Mesendoderm (in vitro differentiated cells): ENCODE results near the gene TAS2R60.
"Not testable (repeated sequence)": the region's sequence is repeated elsewhere in the genome, so short reads cannot be mapped to it uniquely, and the experiment has no call there.

ENCODE experiments used
- DNase-seq: peaks from one replicate; pipeline ENCODE4 v3.0.0; 2013
- H2AK5ac ChIP-seq: 2 replicates; pipeline ENCODE4 v1.6.1; 2013; ENCODE audit warnings: low read length, inconsistent platforms
- H2BK120ac ChIP-seq: 2 replicates; pipeline ENCODE4 v1.6.1; 2013; ENCODE audit warnings: low read depth, mild to moderate bottlenecking, low read length, moderate library complexity, mixed read lengths
- H2BK15ac ChIP-seq: replicated peaks from 2 replicates; pipeline ENCODE4 v1.6.1; 2013; ENCODE audit warnings: low read depth, mild to moderate bottlenecking, moderate library complexity
- H2BK5ac ChIP-seq: 2 replicates; pipeline ENCODE4 v1.6.1; 2013; ENCODE audit warnings: low read length, inconsistent platforms
- H3K18ac ChIP-seq: 2 replicates; pipeline ENCODE4 v1.6.1; 2013; ENCODE audit warnings: mild to moderate bottlenecking, low read length, mixed read lengths
- H3K23ac ChIP-seq: one replicate; pipeline ENCODE4 v1.6.1; 2013; ENCODE audit warnings: low read length
- H3K27ac ChIP-seq: 2 replicates; pipeline ENCODE4 v1.5.1; 2013; ENCODE audit warnings: low read depth, mild to moderate bottlenecking, inconsistent platforms, low read length, moderate library complexity
- H3K27me3 ChIP-seq: 2 replicates; pipeline ENCODE4 v1.6.1; 2013; ENCODE audit warnings: low read length, control low read depth, mild to moderate bottlenecking, inconsistent platforms; ENCODE audit not compliant: insufficient read depth, poor library complexity
- H3K36me3 ChIP-seq: 2 replicates; pipeline ENCODE4 v1.6.1; 2013; ENCODE audit warnings: low read length, inconsistent platforms; ENCODE audit not compliant: control insufficient read depth, insufficient read depth
- H3K4ac ChIP-seq: one replicate; pipeline ENCODE4 v1.6.1; 2013; ENCODE audit warnings: low read depth, mild to moderate bottlenecking, low read length, moderate library complexity
- H3K4me1 ChIP-seq: 2 replicates; pipeline ENCODE4 v1.6.1; 2013; ENCODE audit warnings: low read depth, low read length, inconsistent platforms; ENCODE audit not compliant: control insufficient read depth
- H3K4me2 ChIP-seq: 2 replicates; pipeline ENCODE4 v1.6.1; 2013; ENCODE audit warnings: low read length
- H3K4me3 ChIP-seq: 2 replicates; pipeline ENCODE4 v1.5.1; 2013; ENCODE audit warnings: mild to moderate bottlenecking, low read length
- H3K56ac ChIP-seq: one replicate; pipeline ENCODE4 v1.6.1; 2013; ENCODE audit warnings: low read length
- H3K79me1 ChIP-seq: 2 replicates; pipeline ENCODE4 v1.6.1; 2013; ENCODE audit warnings: low read length, inconsistent platforms
- H3K79me2 ChIP-seq: 2 replicates; pipeline ENCODE4 v1.6.1; 2013; ENCODE audit warnings: mild to moderate bottlenecking, low read length; ENCODE audit not compliant: control insufficient read depth, insufficient read depth
- H3K9ac ChIP-seq: 2 replicates; pipeline ENCODE4 v1.6.1; 2013; ENCODE audit warnings: low read length, inconsistent platforms
- H4K5ac ChIP-seq: one replicate; pipeline ENCODE4 v1.6.1; 2013; ENCODE audit warnings: low read length
- H4K8ac ChIP-seq: one replicate; pipeline ENCODE4 v1.6.1; 2013; ENCODE audit warnings: low read depth, mild to moderate bottlenecking, control low read depth, low read length, moderate library complexity
- WGBS: extraction: QIAGEN DNeasy Blood & Tissue Kit; methylation state at CpG from one replicate; pipeline ENCODE4 v1.1.7; 2013; ENCODE audit warnings: low lambda C conversion rate, missing lambda C conversion rate; ENCODE audit not compliant: insufficient coverage; ENCODE audit errors: extremely low coverage; 5-methylcytosine and 5-hydroxymethylcytosine counted together

Gene TAS2R60

GRCh38 chr7:143486266-143486665, 43.0 kb downstream of the TAS2R60 start:
- not testable (repeated sequence) for H3K79me2 ChIP-seq, H3K79me1 ChIP-seq, H3K23ac ChIP-seq, DNase-seq, H3K27me3 ChIP-seq, H3K4me1 ChIP-seq, H4K8ac ChIP-seq, H3K36me3 ChIP-seq, H2BK120ac ChIP-seq, H2BK5ac ChIP-seq, H2AK5ac ChIP-seq, H3K4me2 ChIP-seq, H3K4ac ChIP-seq, H3K4me3 ChIP-seq, H3K56ac ChIP-seq, H3K9ac ChIP-seq, H3K27ac ChIP-seq, H3K18ac ChIP-seq, H2BK15ac ChIP-seq, H4K5ac ChIP-seq
- no CpG with 5 or more reads among the region's 3 CpGs for WGBS

- Histone ChIP-seq H3K79me1 (no peaks in the 10 kb centered on the region), H3K4ac (no peak overlapping the region), H3K4me1 (no peaks in the 10 kb centered on the region), H2BK120ac (no peak overlapping the region), H2BK15ac (no peak overlapping the region), H3K56ac (no peak overlapping the region), H3K36me3 (no peaks in the 10 kb centered on the region), H3K27me3 (no peaks in the 10 kb centered on the region), H3K4me3 (no peak overlapping the region), H3K4me2 (no peak overlapping the region), H2AK5ac (no peak overlapping the region), H3K18ac (no peak overlapping the region), H2BK5ac (no peak overlapping the region), H3K9ac (no peak overlapping the region), H4K8ac (no peak overlapping the region), H3K23ac (no peak overlapping the region), H4K5ac (no peak overlapping the region), H3K79me2 (no peaks in the 10 kb centered on the region), H3K27ac (no peak overlapping the region)
- WGBS = no CpG with 5 or more reads among the region's 2 CpGs
- no peak for DNase-seq
Measured at GRCh38 chr7:143487061-143487460, 43.8 kb downstream of the TAS2R60 start.

- Histone ChIP-seq H2BK120ac (no peak overlapping the region), H3K27me3 (no peaks in the 10 kb centered on the region), H4K8ac (no peak overlapping the region), H3K4me2 (no peak overlapping the region), H3K9ac (no peak overlapping the region), H3K79me1 (no peaks in the 10 kb centered on the region), H4K5ac (no peak overlapping the region), H3K18ac (no peak overlapping the region), H3K36me3 (no peaks in the 10 kb centered on the region), H3K79me2 (no peaks in the 10 kb centered on the region), H3K23ac (no peak overlapping the region), H3K4me1 (no peaks in the 10 kb centered on the region), H3K56ac (no peak overlapping the region), H2AK5ac (no peak overlapping the region), H3K4me3 (no peak overlapping the region), H2BK5ac (no peak overlapping the region), H3K27ac (no peak overlapping the region), H2BK15ac (no peak overlapping the region), H3K4ac (no peak overlapping the region)
- no peak for DNase-seq
- no CpG with 5 or more reads among the region's 5 CpGs for WGBS
Measured at GRCh38 chr7:143487566-143487965, 44.3 kb downstream of the TAS2R60 start.

- no peak overlapping the region for H3K4me3 ChIP-seq
Measured at GRCh38 chr7:143490717-143491306, 47.6 kb downstream of the TAS2R60 start.

GRCh38 chr7:143492043-143492471, 48.8 kb downstream of the TAS2R60 start:
- Histone ChIP-seq H4K8ac (no peak overlapping the region), H3K79me2 (no peaks in the 10 kb centered on the region), H3K4me1 (no peaks in the 10 kb centered on the region), H3K4ac (no peak overlapping the region), H3K56ac (no peak overlapping the region), H3K4me2 (no peak overlapping the region), H3K4me3 (no peak overlapping the region), H3K36me3 (no peaks in the 10 kb centered on the region), H3K79me1 (no peaks in the 10 kb centered on the region), H2BK15ac (no peak overlapping the region), H4K5ac (no peak overlapping the region), H3K27ac (no peak overlapping the region), H3K9ac (no peak overlapping the region), H3K23ac (no peak overlapping the region), H3K18ac (no peak overlapping the region), H2AK5ac (no peak overlapping the region), H3K27me3 (no peaks in the 10 kb centered on the region), H2BK5ac (no peak overlapping the region), H2BK120ac (no peak overlapping the region)
- WGBS = no CpG with 5 or more reads among the region's 2 CpGs
- peak; percentile 91 for DNase-seq

More at GRCh38 chr7:143490717-143491306, 47.6 kb downstream of the TAS2R60 start:
- H3K23ac ChIP-seq = no peak overlapping the region
- H2BK15ac ChIP-seq = no peak overlapping the region
- peak; percentile 88 for DNase-seq
- no peak overlapping the region for H4K8ac ChIP-seq
- H2AK5ac ChIP-seq = no peak overlapping the region
- H3K36me3 ChIP-seq = no peaks in the 10 kb centered on the region
- H3K9ac ChIP-seq = no peak overlapping the region
- no peak overlapping the region for H3K56ac ChIP-seq
- H3K18ac ChIP-seq = no peak overlapping the region
- H3K4me2 ChIP-seq = no peak overlapping the region
- H3K4me1 ChIP-seq = no peaks in the 10 kb centered on the region
- no peaks in the 10 kb centered on the region for H3K27me3 ChIP-seq
- H2BK120ac ChIP-seq = no peak overlapping the region
- H3K79me1 ChIP-seq = no peaks in the 10 kb centered on the region
- H3K4ac ChIP-seq = no peak overlapping the region
- no peak overlapping the region for H2BK5ac ChIP-seq
- H3K27ac ChIP-seq = no peak overlapping the region
- no peak overlapping the region for H4K5ac ChIP-seq
- no peaks in the 10 kb centered on the region for H3K79me2 ChIP-seq
- WGBS = no CpG with 5 or more reads among the region's 1 CpG
